ENCODE data around the gene ADM. TPM values are rescaled to one million over a fixed set of nuclear protein-coding genes. Genes with fewer than 3 reads are reported as not detected.

Gene ADM
- total RNA-seq, 2 donors from 2014 or later: 33.0 to 42.4 TPM

DNA sequence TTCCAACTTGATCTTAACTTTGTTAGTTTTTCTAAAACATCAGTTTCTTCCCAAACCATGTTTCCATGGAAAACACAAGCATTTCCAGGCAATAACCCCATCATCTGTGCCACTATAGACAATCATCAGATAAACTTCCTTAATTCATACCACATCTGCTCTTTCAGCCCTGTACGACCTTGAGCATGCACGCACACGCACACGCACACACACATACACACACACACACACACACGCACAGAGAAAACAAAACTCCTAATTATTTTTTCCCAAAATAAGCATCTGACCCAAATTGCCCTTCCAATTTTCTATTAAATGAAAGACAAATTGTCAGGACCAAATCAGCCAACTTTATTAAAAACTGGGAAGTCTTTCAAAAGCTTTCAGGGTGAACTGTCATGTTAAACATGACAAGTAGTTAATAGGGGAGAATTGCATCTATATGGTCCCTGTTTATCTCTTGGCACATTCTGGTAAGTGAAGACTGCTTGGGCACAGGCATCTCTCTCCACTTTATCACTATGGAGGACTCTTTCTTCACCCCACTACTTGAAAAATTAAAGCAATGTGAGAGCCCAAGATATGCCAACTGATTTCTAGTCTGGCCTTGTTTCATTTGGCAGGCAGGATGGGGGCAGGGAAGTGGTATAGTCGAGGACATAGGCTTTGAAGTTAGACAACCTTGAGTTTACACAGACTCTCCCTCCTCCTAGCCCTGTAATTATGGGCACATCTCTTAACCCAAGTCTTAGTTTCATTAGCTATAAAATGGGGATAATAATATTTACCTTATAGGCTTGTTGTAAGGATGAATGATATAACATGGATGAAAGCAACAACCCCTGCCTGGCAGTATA, 15.1 kb downstream of the ADM start:
- intact Hi-C loops (cut with DNase I): loop anchor here (5.0 to 10.0 kb wide), 3 partner anchors 335 to 563 kb away; no protein-coding TSS in a partner anchor
- TF ChIP-seq, protein P1, sequence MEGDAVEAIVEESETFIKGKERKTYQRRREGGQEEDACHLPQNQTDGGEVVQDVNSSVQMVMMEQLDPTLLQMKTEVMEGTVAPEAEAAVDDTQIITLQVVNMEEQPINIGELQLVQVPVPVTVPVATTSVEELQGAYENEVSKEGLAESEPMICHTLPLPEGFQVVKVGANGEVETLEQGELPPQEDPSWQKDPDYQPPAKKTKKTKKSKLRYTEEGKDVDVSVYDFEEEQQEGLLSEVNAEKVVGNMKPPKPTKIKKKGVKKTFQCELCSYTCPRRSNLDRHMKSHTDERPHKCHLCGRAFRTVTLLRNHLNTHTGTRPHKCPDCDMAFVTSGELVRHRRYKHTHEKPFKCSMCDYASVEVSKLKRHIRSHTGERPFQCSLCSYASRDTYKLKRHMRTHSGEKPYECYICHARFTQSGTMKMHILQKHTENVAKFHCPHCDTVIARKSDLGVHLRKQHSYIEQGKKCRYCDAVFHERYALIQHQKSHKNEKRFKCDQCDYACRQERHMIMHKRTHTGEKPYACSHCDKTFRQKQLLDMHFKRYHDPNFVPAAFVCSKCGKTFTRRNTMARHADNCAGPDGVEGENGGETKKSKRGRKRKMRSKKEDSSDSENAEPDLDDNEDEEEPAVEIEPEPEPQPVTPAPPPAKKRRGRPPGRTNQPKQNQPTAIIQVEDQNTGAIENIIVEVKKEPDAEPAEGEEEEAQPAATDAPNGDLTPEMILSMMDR (IDR thresholded peaks at IDR 0.05): no peak
- Histone ChIP-seq H3K27me3 (no peaks in the 10 kb centered on the region), H3K9me3 (no peaks in the 10 kb centered on the region), H3K36me3 (no peaks in the 10 kb centered on the region), H3K4me1 (no peaks in the 10 kb centered on the region), H3K4me3 (no peak overlapping the region), H3K27ac (no peak overlapping the region), H3K9ac (ENCODE audit: low read depth in 2 of 2, low read length in 2 of 2) (no peak overlapping the region)
- no peak for DNase-seq

DNA sequence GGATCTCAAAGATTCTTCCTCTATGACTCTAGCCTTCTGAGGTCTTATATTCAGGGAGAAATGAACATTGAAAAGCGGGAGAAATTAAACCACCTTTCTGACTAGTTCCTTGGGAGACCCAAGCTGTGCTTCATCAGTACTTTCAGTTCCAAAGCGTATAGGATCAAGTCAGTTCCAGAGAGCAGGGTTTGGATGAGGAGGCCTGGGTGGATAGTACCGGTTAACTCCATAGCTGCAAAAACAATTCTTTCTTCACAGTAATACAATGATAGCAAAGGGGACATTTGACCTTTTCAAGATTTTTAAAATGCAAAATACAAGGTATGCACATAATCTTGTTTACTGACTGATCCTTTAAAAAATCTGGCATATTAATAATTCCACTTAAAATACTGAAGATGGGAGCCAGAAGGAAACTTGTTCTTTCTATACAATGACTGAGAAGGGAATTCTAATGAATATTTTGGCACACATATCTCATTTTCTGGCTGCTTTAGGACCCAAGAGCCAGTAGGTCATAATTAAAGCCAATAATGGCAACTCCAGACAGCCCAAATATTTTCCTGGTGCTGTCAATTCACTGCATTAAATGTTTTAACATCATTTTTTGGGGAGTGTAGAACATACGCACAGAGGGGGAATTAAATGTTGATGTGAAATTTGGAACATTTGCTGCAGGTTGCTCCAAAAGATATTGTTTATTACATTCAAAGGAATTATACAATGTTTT, 16.0 kb downstream of the ADM start:
- H3K27ac ChIP-seq: no peak overlapping the region
- DNase-seq: no peak
- H3K27me3 ChIP-seq: no peaks in the 10 kb centered on the region
- intact Hi-C loops (cut with DNase I): loop anchor here (5.0 to 10.0 kb wide), 3 partner anchors 336 to 564 kb away; no protein-coding TSS in a partner anchor
- TF ChIP-seq, protein P1 (IDR thresholded peaks at IDR 0.05): no peak
- H3K36me3 ChIP-seq: no peaks in the 10 kb centered on the region
- H3K9me3 ChIP-seq: no peaks in the 10 kb centered on the region
- H3K4me1 ChIP-seq: peaks cover 1% of the 10 kb centered on the region
- H3K4me3 ChIP-seq: no peak overlapping the region
- H3K9ac ChIP-seq (ENCODE audit: low read depth in 2 of 2, low read length in 2 of 2): no peak overlapping the region

DNA sequence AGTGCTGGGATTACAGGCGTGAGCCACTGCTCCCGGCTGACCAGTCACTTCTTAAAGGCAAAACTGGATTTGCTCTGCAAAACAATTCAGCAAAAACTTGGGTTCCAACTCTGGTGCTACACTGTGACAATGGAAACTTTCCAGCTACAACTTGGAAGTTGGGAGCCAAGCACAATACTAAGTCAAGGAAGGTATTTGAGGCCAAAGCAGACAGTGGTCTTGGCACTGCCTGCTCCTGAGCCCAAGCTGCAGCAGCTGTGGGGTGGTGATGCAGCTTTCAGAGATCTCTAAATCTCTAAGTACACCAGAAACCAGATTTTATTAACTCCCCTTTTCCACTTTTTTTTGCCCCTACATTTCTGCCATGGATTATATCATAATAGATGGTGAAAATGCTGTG, 17.5 kb downstream of the ADM start:
- Histone ChIP-seq H3K4me1 (peaks cover 10% of the 10 kb centered on the region), H3K4me3 (no peak overlapping the region), H3K27me3 (no peaks in the 10 kb centered on the region), H3K9ac (ENCODE audit: low read depth in 2 of 2, low read length in 2 of 2) (no peak overlapping the region), H3K9me3 (no peaks in the 10 kb centered on the region), H3K36me3 (no peaks in the 10 kb centered on the region), H3K27ac (peak overlapping the region; percentile 58)
- intact Hi-C loops (cut with DNase I): loop anchor here (5.0 to 10.0 kb wide), 3 partner anchors 338 to 565 kb away; no protein-coding TSS in a partner anchor
- no peak for DNase-seq
- TF ChIP-seq, protein P1 (IDR thresholded peaks at IDR 0.05): no peak

- Histone ChIP-seq H3K27me3 (no peaks in the 10 kb centered on the region), H3K9ac (ENCODE audit: low read depth in 2 of 2, low read length in 2 of 2) (peak overlapping the region in 1 of 2 donors; percentile 46), H3K27ac (peak overlapping the region; percentile 58), H3K4me3 (no peak overlapping the region), H3K9me3 (no peaks in the 10 kb centered on the region), H3K36me3 (no peaks in the 10 kb centered on the region), H3K4me1 (peaks cover 10% of the 10 kb centered on the region)
- TF ChIP-seq, protein P1 (IDR thresholded peaks at IDR 0.05): peak; percentile 45
- DNase-seq: peak; percentile 79
- intact Hi-C loops (cut with DNase I): loop anchor here (5.0 to 10.0 kb wide), 3 partner anchors 338 to 566 kb away; no protein-coding TSS in a partner anchor
Measured at GRCh38 chr11:10322830-10323792, 18.2 kb downstream of the ADM start.

Data from colonic mucosa (tissue), 4 donors.